Adipose tissue (tissue), 3 donors: ENCODE data around the gene MRPL23. TPM values are rescaled to one million over a fixed set of nuclear protein-coding genes. Genes with fewer than 3 reads are reported as not detected.

Source experiments
- H3K27ac ChIP-seq: one replicate; pipeline ENCODE4 v1.5.1; 2013; ENCODE audit warnings: low read depth, low read length
- WGBS, 3 donors: extraction: QIAGEN DNeasy Blood & Tissue Kit; methylation state at CpG; one replicate each; pipeline ENCODE4 v1.1.7; 2013; 5-methylcytosine and 5-hydroxymethylcytosine counted together
- polyA plus RNA-seq, 3 donors: library from polyadenylated mRNA; stranded (reverse); fragments of 200-250 nt; gene quantifications; one replicate each; pipeline ENCODE4 v1.2.3, GENCODE V29; 2013
- donor health status: healthy with polysubstance abuse.
- donor health status: Bipolar disorder and iron deficiency.
- donor health status: healthy.

MRPL23 gene
- polyA plus RNA-seq, 3 donors, result 55.4 to 119 (median 92.8) TPM

- 88 to 96% (median 89%) methylated on average over 24 to 25 of the region's 25 CpGs for WGBS, 3 donors
- H3K27ac ChIP-seq, result no peak overlapping the region
Measured at GRCh38 chr11:1920128-1920908, 26.8 kb upstream of the MRPL23 start.

GRCh38 chr11:1920909-1921573 lies 26.1 kb upstream of the MRPL23 start:
- 62 to 73% (median 71%) methylated on average over 20 to 21 of the region's 21 CpGs for WGBS, 3 donors
- H3K27ac ChIP-seq, result peak overlapping the region; percentile 43

GRCh38 chr11:1921574-1922141 lies 25.5 kb upstream of the MRPL23 start:
- WGBS, 3 donors, result 40 to 63% (median 44%) methylated on average over 18 of the region's 18 CpGs
- H3K27ac ChIP-seq, result peak overlapping the region; percentile 6

GRCh38 chr11:1922481-1923081 lies 24.6 kb upstream of the MRPL23 start:
- H3K27ac ChIP-seq, result no peak overlapping the region
- 40 to 62% (median 44%) methylated on average over 14 of the region's 14 CpGs for WGBS, 3 donors

- WGBS, 3 donors, result 83 to 92% (median 88%) methylated on average over 22 of the region's 22 CpGs
- no peak overlapping the region for H3K27ac ChIP-seq
Measured at GRCh38 chr11:1923201-1923956, 23.8 kb upstream of the MRPL23 start.

GRCh38 chr11:1924181-1924580 lies 23.0 kb upstream of the MRPL23 start:
- H3K27ac ChIP-seq, result no peak overlapping the region
- WGBS, 3 donors, result 75 to 76% (median 75%) methylated on average over 17 of the region's 17 CpGs

- 84 to 88% (median 84%) methylated on average over 19 to 21 of the region's 21 CpGs for WGBS, 3 donors
- H3K27ac ChIP-seq, result peak overlapping the region; percentile 39
Measured at GRCh38 chr11:1924646-1925372, 22.3 kb upstream of the MRPL23 start.

GRCh38 chr11:1925373-1926155 lies 21.6 kb upstream of the MRPL23 start:
- 87 to 92% (median 91%) methylated on average over 18 to 23 of the region's 23 CpGs for WGBS, 3 donors
- no peak overlapping the region for H3K27ac ChIP-seq

GRCh38 chr11:1926156-1927025 lies 20.7 kb upstream of the MRPL23 start:
- WGBS, 3 donors, result 79 to 86% (median 84%) methylated on average over 39 to 41 of the region's 41 CpGs
- H3K27ac ChIP-seq, result no peak overlapping the region

GRCh38 chr11:1927026-1927847 lies 19.9 kb upstream of the MRPL23 start:
- WGBS, 3 donors, result 46 to 75% (median 49%) methylated on average over 23 to 28 of the region's 28 CpGs
- no peak overlapping the region for H3K27ac ChIP-seq

GRCh38 chr11:1927848-1928469 lies 19.2 kb upstream of the MRPL23 start:
- H3K27ac ChIP-seq, result no peak overlapping the region
- WGBS, 3 donors, result 67 to 87% (median 68%) methylated on average over 19 to 20 of the region's 20 CpGs

GRCh38 chr11:1928470-1928890 lies 18.7 kb upstream of the MRPL23 start:
- no peak overlapping the region for H3K27ac ChIP-seq
- 75 to 79% (median 77%) methylated on average over 12 to 13 of the region's 13 CpGs for WGBS, 3 donors

GRCh38 chr11:1928891-1929541 lies 18.1 kb upstream of the MRPL23 start:
- no peak overlapping the region for H3K27ac ChIP-seq
- 90 to 91% (median 90%) methylated on average over 31 to 35 of the region's 35 CpGs for WGBS, 3 donors

GRCh38 chr11:1929621-1930461 lies 17.3 kb upstream of the MRPL23 start:
- H3K27ac ChIP-seq, result no peak overlapping the region
- 81 to 86% (median 82%) methylated on average over 23 to 25 of the region's 25 CpGs for WGBS, 3 donors
